K562 (cell line): ENCODE results near the gene PACS2. TPM values are rescaled to one million over a fixed set of nuclear protein-coding genes. Genes with fewer than 3 reads are reported as not detected.

ENCODE experiments used
- ATAC-seq: fragments of 200-7000 bp; cut with Tn5 transposase; 3 replicates; pipeline ENCODE4 v1.9.1; 2020; ENCODE audit warnings: moderate library complexity
- BruUV-seq: library from RNA; stranded (reverse); fragments of 400-500 nt; replicated peaks from 2 replicates; lab custom pipeline; 2021; lab: Mats Ljungman, UMichigan
- CTCF ChIA-PET: fragments of 300-600 bp; formaldehyde crosslinking; extraction: SDS; loops from one replicate; lab custom pipeline; 2021; ENCODE audit warnings: low intra/inter-chr PET ratio; lab: Yijun Ruan, JAX
- POLR2A ChIA-PET: fragments of 300-600, 350-650 bp; sonication (Branson Sonifier 250); formaldehyde crosslinking; extraction: SDS; loops from one replicate; lab custom pipeline; 2021; ENCODE audit warnings: antibody characterized with exemption, inconsistent platforms; lab: Yijun Ruan, JAX
- DNase-seq, 4 experiments: peaks; one replicate each; pipeline versions ENCODE4 v3.0.0 to v3.0.0-alpha.2; 2011 to 2018; ENCODE audit warnings: low spot score in 3 of 4, mixed read lengths in 3 of 4; ENCODE audit errors: extremely low read depth in 1 of 4
- FAIRE-seq: peaks from 2 replicates; lab custom pipeline; 2011; peaks lifted over from hg19 to GRCh38; lab: Jason Lieb, UNC
- H2AFZ ChIP-seq: 2 replicates; pipeline ENCODE4 v1.6.0; 2011; ENCODE audit warnings: low read depth, low read length, control low read depth, inconsistent platforms
- H3K27ac ChIP-seq: fragments of 200-600 bp; 3 replicates; pipeline ENCODE4 v1.8.0; 2011; ENCODE audit warnings: low read depth, mild to moderate bottlenecking, control low read depth, inconsistent platforms, low read length, moderate library complexity, mixed read lengths; ENCODE audit errors: extremely low read depth
- H3K27me3 ChIP-seq, 2 experiments: fragments of 300-600 bp in 1 of 2; 2 replicates in 1 of 2; 3 replicates in 1 of 2; pipeline versions ENCODE4 v1.6.0 to v1.8.0; 2011; ENCODE audit warnings: inconsistent platforms in 2 of 2, low read length in 2 of 2, mild to moderate bottlenecking in 1 of 2, mixed read lengths in 1 of 2, moderate library complexity in 1 of 2; ENCODE audit not compliant: control insufficient read depth in 2 of 2, insufficient read depth in 2 of 2
- H3K36me3 ChIP-seq: fragments of 300-600 bp; 3 replicates; pipeline ENCODE4 v1.8.0; 2011; ENCODE audit warnings: mild to moderate bottlenecking, low read length, inconsistent platforms; ENCODE audit not compliant: control insufficient read depth, insufficient read depth
- H3K4me1 ChIP-seq, 2 experiments: fragments of 200-600 bp in 1 of 2; replicated peaks in 1 of 2; 2 replicates in 1 of 2; 3 replicates in 1 of 2; pipeline versions ENCODE4 v1.5.1 to v1.8.0; 2011; ENCODE audit warnings: inconsistent platforms in 2 of 2, low read length in 2 of 2, mild to moderate bottlenecking in 1 of 2, mixed read lengths in 1 of 2, moderate library complexity in 1 of 2; ENCODE audit not compliant: control insufficient read depth in 2 of 2, insufficient read depth in 2 of 2
- H3K4me2 ChIP-seq: 2 replicates; pipeline ENCODE4 v1.6.1; 2011; ENCODE audit warnings: low read length, control low read depth, inconsistent platforms, mixed read lengths; ENCODE audit not compliant: insufficient read depth
- H3K4me3 ChIP-seq: fragments of 200-600 bp; sonication (generic), shearing (Covaris generic); 2 replicates; pipeline ENCODE4 v1.5.1; 2016; ENCODE audit warnings: control low read depth, inconsistent platforms
- H3K79me2 ChIP-seq: fragments of 200-600 bp; 3 replicates; pipeline ENCODE4 v1.8.0; 2011; ENCODE audit warnings: low read length, inconsistent platforms; ENCODE audit not compliant: control insufficient read depth, insufficient read depth
- H3K9ac ChIP-seq, 2 experiments: 2 replicates each; pipeline versions ENCODE4 v1.6.0 to v1.6.1; 2011; ENCODE audit warnings: low read depth in 2 of 2, low read length in 2 of 2, control low read depth in 1 of 2, inconsistent platforms in 1 of 2, mild to moderate bottlenecking in 1 of 2, mixed read lengths in 1 of 2; ENCODE audit not compliant: insufficient read depth in 1 of 2
- H3K9me1 ChIP-seq: one replicate; pipeline ENCODE4 v1.6.0; 2011; ENCODE audit warnings: inconsistent platforms, mild to moderate bottlenecking, low read length, moderate library complexity; ENCODE audit not compliant: control insufficient read depth, insufficient read depth
- H3K9me3 ChIP-seq: replicated peaks from 2 replicates; pipeline ENCODE4 v1.5.1; 2011; ENCODE audit warnings: low read depth, low read length, inconsistent platforms; ENCODE audit not compliant: control insufficient read depth, insufficient read depth
- H4K20me1 ChIP-seq: replicated peaks from 2 replicates; pipeline ENCODE4 v1.6.1; 2011; ENCODE audit warnings: low read length, inconsistent platforms, mixed read lengths; ENCODE audit not compliant: control insufficient read depth, insufficient read depth
- L3MBTL2 ChIP-seq: fragments of 450-650 bp; IDR thresholded peaks from 2 replicates; pipeline ENCODE4 v1.6.1; 2016; ENCODE audit warnings: mild to moderate bottlenecking, moderate library complexity
- LARP7 ChIP-seq: fragments of 450-650 bp; IDR thresholded peaks from 2 replicates; pipeline ENCODE4 v1.6.1; 2016
- RERE ChIP-seq: sonication (generic); formaldehyde crosslinking; IDR thresholded peaks from 2 replicates; pipeline ENCODE4 v1.8.0; 2023; ENCODE audit warnings: missing genetic modification reagents, mild to moderate bottlenecking, borderline replicate concordance
- ZBTB9 ChIP-seq: fragments of 450-650 bp; formaldehyde crosslinking; IDR thresholded peaks from 2 replicates; pipeline ENCODE4 v1.4.0; 2020; ENCODE audit warnings: mild to moderate bottlenecking, moderate library complexity
- WGBS: fragments of 100-300 bp; shearing (Covaris generic); methylation state at CpG from one replicate; pipeline ENCODE4 v1.1.6; 2016; ENCODE audit warnings: low coverage, mixed read lengths; ENCODE audit not compliant: insufficient coverage; ENCODE audit errors: missing lambda C conversion rate; 5-methylcytosine and 5-hydroxymethylcytosine counted together
- in situ Hi-C: fragments of 300-500 bp; cut with MboI; formaldehyde crosslinking; loops from 4 replicates; pipeline ENCODE4 v1.15.0; 2018; ENCODE audit warnings: inconsistent platforms, mixed read lengths
- intact Hi-C: fragments of 100-400 bp; cut with micrococcal nuclease; formaldehyde crosslinking; loops from 2 replicates; pipeline ENCODE4 v1.14.2; 2022
- polyA plus RNA-seq, 8 experiments: library from polyadenylated mRNA; depleted of rRNA in 4 of 8; stranded (reverse) in 5 of 8; unstranded in 3 of 8; fragments of >200 nt; fragmentation: Nextera tagmentation in 2 of 8; fragmentation: Illumina TruSeq in 1 of 8; extraction: Ambion mirVana in 2 of 8; extraction: Trizol in 1 of 8; gene quantifications; 2 replicates each; pipeline versions ENCODE4 v1.2.1 to v1.2.3, GENCODE V29; 2011 to 2014; ENCODE audit warnings: inconsistent platforms in 1 of 8, missing spikeins in 1 of 8
- total RNA-seq, 7 experiments: library from RNA; depleted of rRNA in 6 of 7; stranded (reverse); fragments of >200 nt in 6 of 7; fragmentation: Illumina TruSeq in 2 of 7; extraction: Trizol in 2 of 7; gene quantifications; 2 replicates each; pipeline versions ENCODE4 v1.2.1 to v1.2.3, GENCODE V29; 2011 to 2021; ENCODE audit warnings: low replicate concordance in 1 of 7

The PACS2 gene
- total and polyA plus RNA-seq, 9 of the 15 experiments (the other 6 are each of a cell fraction or from before 2014, with no cell fraction given), result 0.11 to 20.8 (median 9.9) TPM

- TF ChIP-seq RERE (CRISPR knock-in tag) (no peak), ZBTB9 (CRISPR knock-in tag) (no peak)
Measured at GRCh38 chr14:105400016-105400415, 85.5 kb downstream of the PACS2 start (continued).

- no peak for FAIRE-seq
- in situ Hi-C loops, result no loop called here
- BruUV-seq, result no TSS peak
- TF ChIP-seq L3MBTL2, result peak; percentile 24; the same call in 1 of the 2 replicates
- TF ChIP-seq LARP7, result no peak
Measured at GRCh38 chr14:105401699-105402098, 87.2 kb downstream of the PACS2 start.

More at GRCh38 chr14:105401699-105402098, 87.2 kb downstream of the PACS2 start:
- no peaks in the 10 kb centered on the region for H4K20me1 ChIP-seq
- H2AFZ ChIP-seq, result no peak overlapping the region
- H3K79me2 ChIP-seq, result peaks cover 16% of the 10 kb centered on the region
- ChIA-PET POLR2A (no interaction called here), CTCF (no interaction called here)
- H3K9ac ChIP-seq, result no peak overlapping the region
- no peak overlapping the region for H3K4me3 ChIP-seq
- H3K4me2 ChIP-seq, result no peak overlapping the region
- ATAC-seq, result no peak
- H3K9me1 ChIP-seq, result no peaks in the 10 kb centered on the region
- no peak for DNase-seq
- H3K27ac ChIP-seq, result no peak overlapping the region
- H3K4me1 ChIP-seq, result peaks cover 5 to 34% of the 10 kb centered on the region in 2 experiments; a peak in 4 of 5 replicates
- 97% methylated on average over 8 of the region's 9 CpGs for WGBS
- H3K9me3 ChIP-seq, result peaks cover 7% of the 10 kb centered on the region
- no peaks in the 10 kb centered on the region for H3K27me3 ChIP-seq
- intact Hi-C loops, result no loop called here
- peaks cover 21% of the 10 kb centered on the region; the same call in 2 of the 3 replicates for H3K36me3 ChIP-seq
